ENCODE measurements around the gene LTBP1.

- TF ChIP-seq CTCF (IDR thresholded peaks at IDR 0.05; ENCODE audit: poor library complexity) (no peak), EZH2phosphoT487 (IDR thresholded peaks at IDR 0.05; ENCODE audit: low read depth, severe bottlenecking, unreplicated experiment) (no peak), EZH2 (IDR thresholded peaks at IDR 0.05; ENCODE audit: borderline replicate concordance) (no peak)
Observed at GRCh38 chr2:32901313-32901712, 45.4 kb upstream of the LTBP1 start.

All from hepatocyte (in vitro differentiated cells).